Common myeloid progenitor, CD34-positive (primary cell): ENCODE data around the gene RHOU.

Experiments used
- CTCF ChIA-PET: fragments of 350-600 bp; sonication (Branson Sonifier 250); formaldehyde crosslinking; loops from one replicate; lab custom pipeline; 2021; ENCODE audit warnings: antibody characterized with exemption; lab: Charles Lee
- POLR2A ChIA-PET: fragments of 350-600 bp; sonication (Branson Sonifier 250); formaldehyde crosslinking; loops from one replicate; lab custom pipeline; 2021; ENCODE audit warnings: antibody characterized with exemption; lab: Charles Lee
- DNase-seq, 3 donors: peaks; one replicate each; pipeline versions ENCODE4 v3.0.0 to v3.0.0-alpha.2; 2013
- H3K27ac ChIP-seq, 2 experiments: 1 replicate in 1 of 2; 2 replicates in 1 of 2; pipeline ENCODE4 v1.7.0; 2013; ENCODE audit warnings: inconsistent platforms in 2 of 2, low read length in 2 of 2, mild to moderate bottlenecking in 2 of 2, low read depth in 1 of 2, moderate library complexity in 1 of 2; ENCODE audit not compliant: severe bottlenecking in 2 of 2, insufficient read depth in 1 of 2, poor library complexity in 1 of 2
- H3K27me3 ChIP-seq, 5 experiments: replicated peaks in 2 of 5; 1 replicate in 3 of 5; 2 replicates in 2 of 5; pipeline versions ENCODE4 v1.6.1 to v1.7.0; 2013; ENCODE audit warnings: low read length in 4 of 5, mild to moderate bottlenecking in 2 of 5, moderate library complexity in 2 of 5, inconsistent platforms in 1 of 5; ENCODE audit not compliant: insufficient read depth in 5 of 5, control insufficient read depth in 4 of 5
- H3K36me3 ChIP-seq, 4 experiments: 1 replicate in 2 of 4; 2 replicates in 2 of 4; pipeline versions ENCODE4 v1.6.1 to v1.7.0; 2013; ENCODE audit warnings: low read length in 3 of 4, control low read depth in 1 of 4, mild to moderate bottlenecking in 1 of 4; ENCODE audit not compliant: control insufficient read depth in 4 of 4, insufficient read depth in 4 of 4
- H3K4me1 ChIP-seq, 4 experiments: 1 replicate in 3 of 4; 2 replicates in 1 of 4; pipeline versions ENCODE4 v1.6.1 to v1.7.1; 2013; ENCODE audit warnings: low read length in 3 of 4, mild to moderate bottlenecking in 3 of 4, control low read depth in 1 of 4, inconsistent platforms in 1 of 4, moderate library complexity in 1 of 4; ENCODE audit not compliant: control insufficient read depth in 4 of 4, insufficient read depth in 4 of 4; ENCODE audit errors: control extremely low read depth in 1 of 4
- H3K4me3 ChIP-seq, 7 experiments: 1 replicate in 4 of 7; 2 replicates in 3 of 7; pipeline versions ENCODE4 v1.5.1 to v1.7.0; 2013; ENCODE audit warnings: mild to moderate bottlenecking in 7 of 7, low read length in 6 of 7, moderate library complexity in 6 of 7, inconsistent platforms in 2 of 7, low read depth in 2 of 7, control low read depth in 1 of 7; ENCODE audit not compliant: insufficient read depth in 4 of 7, control insufficient read depth in 1 of 7; ENCODE audit errors: extremely low read depth in 1 of 7
- H3K9me3 ChIP-seq, 5 experiments: 1 replicate in 4 of 5; 2 replicates in 1 of 5; pipeline versions ENCODE4 v1.6.1 to v1.7.1; 2013; ENCODE audit warnings: low read length in 4 of 5, mild to moderate bottlenecking in 2 of 5, inconsistent platforms in 1 of 5, low read depth in 1 of 5, moderate library complexity in 1 of 5; ENCODE audit not compliant: control insufficient read depth in 4 of 5, insufficient read depth in 2 of 5; ENCODE audit errors: control extremely low read depth in 1 of 5
- WGBS: methylation state at CpG from one replicate; pipeline ENCODE4 v1.1.5; 2013; ENCODE audit not compliant: insufficient coverage; 5-methylcytosine and 5-hydroxymethylcytosine counted together

RHOU gene

DNA sequence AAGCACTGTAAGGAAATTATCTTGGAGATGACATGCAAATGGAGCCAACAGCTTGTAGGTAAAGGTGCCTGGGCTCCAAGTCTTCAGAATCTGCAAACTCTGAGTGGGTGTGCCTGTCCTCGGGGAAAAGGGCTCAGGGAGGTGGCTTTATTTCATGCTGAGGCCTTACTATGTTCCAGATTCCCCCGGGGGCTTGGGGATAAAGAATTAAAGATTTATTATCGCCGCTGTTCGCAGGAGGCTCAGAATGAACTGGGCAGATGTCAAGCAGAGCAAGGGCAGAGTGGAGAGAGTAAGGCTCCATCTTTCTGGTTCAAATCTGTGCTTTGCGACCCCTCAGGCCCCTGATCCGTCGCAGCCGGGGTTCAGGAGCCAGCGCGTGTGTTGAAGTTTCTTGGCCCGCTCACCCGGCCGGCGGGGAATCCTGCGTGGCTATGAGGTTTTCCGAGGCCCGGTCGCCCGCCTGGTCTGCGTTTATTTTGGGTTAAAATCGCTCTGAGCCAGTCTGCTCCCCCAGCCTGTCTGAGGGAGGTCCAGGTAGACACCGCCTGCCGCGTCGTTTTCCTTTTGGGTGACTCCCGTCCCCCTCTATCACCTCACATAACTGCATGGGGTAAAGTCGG, 19.5 kb downstream of the RHOU start:
- H3K27me3 ChIP-seq = peaks cover 3 to 68% (median 28%) of the 10 kb centered on the region in 5 experiments
- no peaks in the 10 kb centered on the region for H3K4me1 ChIP-seq
- ChIA-PET POLR2A (no interaction called here), CTCF (no interaction called here)
- no peaks in the 10 kb centered on the region for H3K36me3 ChIP-seq
- no peak for DNase-seq
- H3K4me3 ChIP-seq = no peak overlapping the region
- H3K27ac ChIP-seq = no peak overlapping the region
- WGBS = 49% methylated on average over 28 of the region's 28 CpGs
- peaks cover 0 to 10% (median 0%) of the 10 kb centered on the region in 5 experiments for H3K9me3 ChIP-seq

DNA sequence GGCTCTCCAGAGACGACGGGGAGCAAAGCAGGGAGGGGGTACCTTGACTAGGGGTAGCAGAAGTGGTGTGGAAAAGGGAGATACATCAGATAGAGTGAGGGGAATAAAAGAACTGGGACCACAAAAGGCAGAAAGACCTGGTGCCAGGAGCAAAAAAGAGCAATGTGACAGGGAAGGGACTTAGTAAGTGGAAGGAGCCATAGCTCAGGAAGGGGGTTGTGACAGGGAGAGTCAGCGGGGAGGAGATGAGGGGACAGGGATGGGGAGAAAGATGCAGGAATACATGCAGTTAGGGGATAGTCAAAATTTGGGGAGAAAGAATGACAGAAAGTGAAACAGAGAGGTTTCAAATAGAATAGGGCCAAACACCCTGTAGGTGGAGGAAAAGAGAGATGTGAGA, 20.5 kb downstream of the RHOU start:
- CTCF ChIA-PET = no interaction called here
- no peaks in the 10 kb centered on the region for H3K36me3 ChIP-seq
- 56% methylated on average over 3 of the region's 3 CpGs for WGBS
- peaks cover 3 to 68% (median 27%) of the 10 kb centered on the region in 5 experiments for H3K27me3 ChIP-seq
- H3K4me3 ChIP-seq = no peak overlapping the region
- no peaks in the 10 kb centered on the region for H3K4me1 ChIP-seq
- H3K27ac ChIP-seq = no peak overlapping the region
- H3K9me3 ChIP-seq = peaks cover 0 to 10% (median 0%) of the 10 kb centered on the region in 5 experiments
- DNase-seq = no peak
- POLR2A ChIA-PET = no interaction called here

DNA sequence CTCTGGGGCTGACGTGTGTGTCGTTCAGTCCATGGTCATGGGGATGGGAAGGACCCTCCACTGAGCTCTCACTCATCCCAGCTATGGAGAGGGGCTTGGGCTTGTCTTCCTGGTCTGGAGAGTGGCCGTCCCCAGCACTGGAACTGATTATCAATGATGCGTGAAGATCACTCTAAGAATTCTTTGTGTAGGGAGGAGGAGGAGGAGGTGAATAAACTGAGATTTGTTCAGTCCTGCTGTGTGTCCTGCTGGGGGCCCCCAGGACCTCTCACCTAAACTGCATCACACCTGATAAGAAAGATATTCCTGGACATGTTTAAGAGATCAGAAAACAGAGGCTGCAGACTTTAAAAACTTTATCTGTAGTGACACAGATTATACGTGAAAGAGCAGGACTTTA, 21.2 kb downstream of the RHOU start:
- DNase-seq = no peak
- Histone ChIP-seq H3K4me1 (no peaks in the 10 kb centered on the region), H3K4me3 (no peak overlapping the region), H3K27ac (no peak overlapping the region), H3K36me3 (no peaks in the 10 kb centered on the region), H3K9me3 (peaks cover 0 to 10% (median 0%) of the 10 kb centered on the region in 5 experiments), H3K27me3 (peaks cover 3 to 64% (median 26%) of the 10 kb centered on the region in 5 experiments)
- POLR2A ChIA-PET = no interaction called here
- CTCF ChIA-PET = no interaction called here
- 100% methylated on average over 3 of the region's 5 CpGs for WGBS

DNA sequence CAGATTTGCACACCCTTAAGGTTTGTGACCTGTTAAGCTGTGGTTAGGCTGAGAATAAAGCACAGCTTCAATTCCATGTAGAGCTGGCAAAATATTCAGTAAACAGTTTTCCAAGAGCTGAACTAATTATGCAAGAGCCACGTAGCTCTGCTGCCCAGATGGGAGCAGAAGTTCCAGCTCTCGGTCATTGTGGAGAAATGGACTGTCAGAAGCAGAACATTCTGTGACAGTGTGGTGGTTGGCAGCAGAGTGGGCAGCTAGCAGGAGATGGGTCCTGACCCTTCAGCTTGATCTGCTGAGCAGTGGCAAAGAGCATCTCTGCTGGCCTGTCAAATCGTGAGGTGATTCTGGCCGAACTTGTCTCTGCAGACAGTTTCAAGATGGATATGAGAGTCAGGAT, 23.2 kb downstream of the RHOU start:
- Histone ChIP-seq H3K4me3 (no peak overlapping the region), H3K27ac (no peak overlapping the region), H3K27me3 (peaks cover 3 to 53% (median 28%) of the 10 kb centered on the region in 5 experiments), H3K4me1 (no peaks in the 10 kb centered on the region), H3K36me3 (no peaks in the 10 kb centered on the region), H3K9me3 (peaks cover 0 to 10% (median 0%) of the 10 kb centered on the region in 5 experiments)
- WGBS = 93% methylated on average over 4 of the region's 4 CpGs
- CTCF ChIA-PET = interaction anchor here (0.9 to 1.3 kb wide), 2 partner anchors 18 to 23 kb away, joined by 3 read pairs; partner anchors contain the start of gene RHOU
- POLR2A ChIA-PET = no interaction called here
- DNase-seq = no peak

GRCh38 chr1:228760979-228761378, 25.7 kb downstream of the RHOU start:
- Histone ChIP-seq H3K9me3 (peaks cover 0 to 10% (median 0%) of the 10 kb centered on the region in 5 experiments), H3K36me3 (no peaks in the 10 kb centered on the region), H3K4me1 (peaks cover 0 to 5% (median 1%) of the 10 kb centered on the region in 4 experiments), H3K4me3 (no peak overlapping the region), H3K27ac (no peak overlapping the region), H3K27me3 (peaks cover 0 to 27% (median 17%) of the 10 kb centered on the region in 5 experiments)
- WGBS = 86% methylated on average over 1 of the region's 9 CpGs
- CTCF ChIA-PET = no interaction called here
- DNase-seq = no peak
- POLR2A ChIA-PET = no interaction called here

DNA sequence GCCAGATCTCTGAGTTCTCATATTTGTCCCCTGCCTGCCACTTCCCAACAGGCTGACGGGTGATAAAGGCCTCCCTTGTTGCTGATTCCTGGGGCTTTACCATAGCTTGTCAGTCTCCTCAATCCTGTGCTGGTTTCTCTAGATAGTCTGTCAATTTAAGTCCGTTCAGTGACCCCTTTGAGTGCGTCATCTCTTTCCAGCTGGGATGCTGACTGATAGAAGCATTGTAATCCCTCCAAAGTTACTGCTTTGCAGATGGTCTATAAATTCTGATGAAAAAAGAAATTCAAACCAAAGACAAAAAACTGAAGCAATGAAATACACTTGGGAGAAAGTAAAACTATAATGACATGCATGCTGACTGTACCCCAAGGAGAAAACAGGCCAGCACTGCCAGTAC, 28.3 kb downstream of the RHOU start:
- H3K36me3 ChIP-seq = no peaks in the 10 kb centered on the region
- CTCF ChIA-PET = no interaction called here
- no peak overlapping the region for H3K27ac ChIP-seq
- no peak for DNase-seq
- no peaks in the 10 kb centered on the region for H3K9me3 ChIP-seq
- no peak overlapping the region for H3K4me3 ChIP-seq
- H3K4me1 ChIP-seq = peaks cover 0 to 5% (median 1%) of the 10 kb centered on the region in 4 experiments
- POLR2A ChIA-PET = no interaction called here
- H3K27me3 ChIP-seq = peaks cover 0 to 10% (median 4%) of the 10 kb centered on the region in 5 experiments
- WGBS = 100% methylated on average over 3 of the region's 3 CpGs

DNA sequence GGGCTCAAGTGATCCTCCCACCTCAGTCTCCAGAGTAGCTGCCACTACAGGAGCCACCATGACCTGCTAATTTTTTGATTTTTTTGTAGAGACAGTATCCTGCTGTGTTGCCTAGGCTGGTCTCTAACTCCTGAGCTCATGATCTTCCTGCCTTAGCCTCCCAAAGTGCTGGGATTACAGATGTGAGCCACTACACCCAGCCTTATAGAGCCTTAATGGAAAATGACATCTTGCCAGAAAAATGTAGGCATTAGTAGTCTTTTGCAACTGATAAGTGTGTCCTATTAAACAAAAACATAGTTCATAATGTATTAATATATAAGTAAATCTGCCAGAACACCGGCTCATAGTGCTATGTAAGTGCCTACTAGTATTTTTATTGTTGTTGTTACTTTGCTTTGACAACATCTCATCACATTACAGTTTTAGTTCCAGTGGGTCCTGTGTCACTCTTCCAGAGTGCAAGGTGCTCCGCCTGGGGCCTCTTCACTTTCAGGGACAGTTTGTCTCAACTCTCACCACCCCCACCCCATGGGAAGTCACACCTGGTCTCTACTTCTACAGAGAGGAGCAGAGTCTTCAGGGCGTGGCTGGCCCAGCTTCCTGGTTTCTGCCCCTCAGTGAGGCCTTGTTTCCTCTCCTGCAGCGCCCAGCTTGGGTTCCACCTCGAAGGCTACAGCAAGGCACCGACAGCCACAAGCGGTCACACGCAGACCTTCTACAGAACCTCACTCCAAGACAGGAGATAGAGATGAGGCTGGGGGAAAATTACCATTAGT, 30.1 kb downstream of the RHOU start:
- H3K27me3 ChIP-seq = peaks cover 0 to 8% (median 0%) of the 10 kb centered on the region in 5 experiments
- H3K27ac ChIP-seq = no peak overlapping the region
- H3K4me1 ChIP-seq = peaks cover 0 to 5% (median 1%) of the 10 kb centered on the region in 4 experiments
- no peaks in the 10 kb centered on the region for H3K36me3 ChIP-seq
- DNase-seq = no peak
- H3K9me3 ChIP-seq = no peaks in the 10 kb centered on the region
- no peak overlapping the region for H3K4me3 ChIP-seq
- ChIA-PET CTCF (no interaction called here), POLR2A (no interaction called here)
- 92% methylated on average over 3 of the region's 8 CpGs for WGBS
